ENCODE data around the gene APPL2. TPM values are rescaled to one million over a fixed set of nuclear protein-coding genes. Genes with fewer than 3 reads are reported as not detected.
A peak's percentile ranks its signal among the peaks of the same experiment; 100 is the strongest.
"Not testable (repeated sequence)": the region's sequence is repeated elsewhere in the genome, so short reads cannot be mapped to it uniquely, and the experiment has no call there.

Gene APPL2
- total RNA-seq, 1 experiment from 2014 or later, result 42.2 TPM

DNA sequence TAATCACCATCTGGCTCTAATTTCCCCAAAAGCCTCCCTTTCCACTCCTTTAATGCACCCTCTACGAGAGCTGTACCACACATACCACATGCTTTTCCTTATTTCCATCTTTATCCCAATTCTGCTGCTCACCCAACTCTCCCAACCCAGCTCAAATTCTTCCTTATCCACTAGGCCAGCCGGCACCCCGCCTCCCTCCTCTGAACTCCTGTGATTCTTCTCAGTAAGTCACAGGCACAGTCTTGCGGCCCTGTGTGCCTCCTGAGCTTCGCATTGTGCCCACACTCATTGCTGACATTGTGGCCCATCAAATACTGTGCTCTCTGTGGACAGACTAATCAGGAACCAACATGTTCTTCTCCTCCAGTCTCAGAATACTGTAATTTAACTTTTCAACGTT, 45.4 kb downstream of the APPL2 start:
- Histone ChIP-seq H3K9me3 (ENCODE audit: low read length) (no peaks in the 10 kb centered on the region), H3K4me3 (ENCODE audit: low read length) (no peak overlapping the region), H3F3A (ENCODE audit: low read length, unreplicated experiment) (no peaks in the 10 kb centered on the region), H4K20me1 (ENCODE audit: low read length) (no peaks in the 10 kb centered on the region), H3K36me3 (ENCODE audit: low read depth, low read length) (peaks cover 64% of the 10 kb centered on the region), H3K9ac (ENCODE audit: low read length) (no peak overlapping the region), H3K79me2 (ENCODE audit: low read length) (no peaks in the 10 kb centered on the region), H3K4me2 (ENCODE audit: low read length) (no peak overlapping the region), H2AFZ (ENCODE audit: low read length) (no peak overlapping the region), H3K9me2 (replicated peaks; ENCODE audit: low read length) (no peaks in the 10 kb centered on the region), H3K27me3 (ENCODE audit: low read length) (no peaks in the 10 kb centered on the region), H3K27ac (ENCODE audit: low read length) (no peak overlapping the region), H3K4me1 (ENCODE audit: insufficient read depth, low read length) (no peaks in the 10 kb centered on the region)
- DNase-seq, result no peak
- intact Hi-C loops (cut with micrococcal nuclease), result no loop called here
- no peak for TF ChIP-seq EZH2phosphoT487 (IDR thresholded peaks at IDR 0.05; ENCODE audit: borderline replicate concordance, low read length)
- no peak for TF ChIP-seq EZH2 (IDR thresholded peaks at IDR 0.05; ENCODE audit: low read length, unreplicated experiment)
- TF ChIP-seq, protein P1, sequence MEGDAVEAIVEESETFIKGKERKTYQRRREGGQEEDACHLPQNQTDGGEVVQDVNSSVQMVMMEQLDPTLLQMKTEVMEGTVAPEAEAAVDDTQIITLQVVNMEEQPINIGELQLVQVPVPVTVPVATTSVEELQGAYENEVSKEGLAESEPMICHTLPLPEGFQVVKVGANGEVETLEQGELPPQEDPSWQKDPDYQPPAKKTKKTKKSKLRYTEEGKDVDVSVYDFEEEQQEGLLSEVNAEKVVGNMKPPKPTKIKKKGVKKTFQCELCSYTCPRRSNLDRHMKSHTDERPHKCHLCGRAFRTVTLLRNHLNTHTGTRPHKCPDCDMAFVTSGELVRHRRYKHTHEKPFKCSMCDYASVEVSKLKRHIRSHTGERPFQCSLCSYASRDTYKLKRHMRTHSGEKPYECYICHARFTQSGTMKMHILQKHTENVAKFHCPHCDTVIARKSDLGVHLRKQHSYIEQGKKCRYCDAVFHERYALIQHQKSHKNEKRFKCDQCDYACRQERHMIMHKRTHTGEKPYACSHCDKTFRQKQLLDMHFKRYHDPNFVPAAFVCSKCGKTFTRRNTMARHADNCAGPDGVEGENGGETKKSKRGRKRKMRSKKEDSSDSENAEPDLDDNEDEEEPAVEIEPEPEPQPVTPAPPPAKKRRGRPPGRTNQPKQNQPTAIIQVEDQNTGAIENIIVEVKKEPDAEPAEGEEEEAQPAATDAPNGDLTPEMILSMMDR (conservative IDR thresholded peaks at IDR 0.05; ENCODE audit: low read depth, low read length), result no peak
- no TSS peak for BruUV-seq (replicated peaks)
- ChIA-PET POLR2A (ENCODE audit: unreplicated experiment) (no interaction called here), CTCF (no interaction called here)
- no peak for ATAC-seq

DNA sequence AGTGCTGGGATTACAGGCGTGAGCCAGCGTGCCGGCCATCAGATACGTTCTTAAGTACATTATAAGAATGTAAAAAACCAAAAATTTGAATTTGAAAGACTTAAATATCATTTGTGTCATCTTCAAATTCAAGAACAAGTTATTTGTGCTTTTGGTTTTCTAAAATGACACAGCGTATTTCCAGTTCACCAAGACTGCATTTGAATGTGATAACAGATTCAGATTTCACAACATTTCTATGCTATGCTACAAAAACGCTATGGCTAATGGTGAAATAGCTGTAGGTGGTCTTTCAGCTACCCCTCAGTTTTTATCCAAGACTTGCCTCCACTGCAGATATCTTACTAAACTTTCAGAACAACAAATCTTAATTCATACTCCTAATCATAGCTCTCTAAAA, 46.7 kb downstream of the APPL2 start:
- intact Hi-C loops (cut with micrococcal nuclease), result no loop called here
- CTCF ChIA-PET, result no interaction called here
- BruUV-seq (replicated peaks), result no TSS peak
- ATAC-seq (no peak), DNase-seq (no peak)
- Histone ChIP-seq H3K9me2 (replicated peaks; ENCODE audit: low read length) (no peaks in the 10 kb centered on the region), H3K27ac (ENCODE audit: low read length) (no peak overlapping the region), H2AFZ (ENCODE audit: low read length) (no peak overlapping the region), H3K9me3 (ENCODE audit: low read length) (no peaks in the 10 kb centered on the region), H3K36me3 (ENCODE audit: low read depth, low read length) (peaks cover 68% of the 10 kb centered on the region), H3K4me2 (ENCODE audit: low read length) (no peak overlapping the region), H3K27me3 (ENCODE audit: low read length) (no peaks in the 10 kb centered on the region), H3K4me1 (ENCODE audit: insufficient read depth, low read length) (peaks cover 6% of the 10 kb centered on the region), H3K9ac (ENCODE audit: low read length) (no peak overlapping the region), H3K4me3 (ENCODE audit: low read length) (no peak overlapping the region), H4K20me1 (ENCODE audit: low read length) (no peaks in the 10 kb centered on the region), H3K79me2 (ENCODE audit: low read length) (no peaks in the 10 kb centered on the region), H3F3A (ENCODE audit: low read length, unreplicated experiment) (no peaks in the 10 kb centered on the region)
- POLR2A ChIA-PET (ENCODE audit: unreplicated experiment), result interaction anchor here (0.6 kb wide), 1 partner anchor 53 kb away, joined by 4 read pairs; no protein-coding TSS in a partner anchor
- TF ChIP-seq EZH2phosphoT487 (IDR thresholded peaks at IDR 0.05; ENCODE audit: borderline replicate concordance, low read length) (no peak), EZH2 (IDR thresholded peaks at IDR 0.05; ENCODE audit: low read length, unreplicated experiment) (no peak)
- TF ChIP-seq, protein P1 (conservative IDR thresholded peaks at IDR 0.05; ENCODE audit: low read depth, low read length), result no peak

DNA sequence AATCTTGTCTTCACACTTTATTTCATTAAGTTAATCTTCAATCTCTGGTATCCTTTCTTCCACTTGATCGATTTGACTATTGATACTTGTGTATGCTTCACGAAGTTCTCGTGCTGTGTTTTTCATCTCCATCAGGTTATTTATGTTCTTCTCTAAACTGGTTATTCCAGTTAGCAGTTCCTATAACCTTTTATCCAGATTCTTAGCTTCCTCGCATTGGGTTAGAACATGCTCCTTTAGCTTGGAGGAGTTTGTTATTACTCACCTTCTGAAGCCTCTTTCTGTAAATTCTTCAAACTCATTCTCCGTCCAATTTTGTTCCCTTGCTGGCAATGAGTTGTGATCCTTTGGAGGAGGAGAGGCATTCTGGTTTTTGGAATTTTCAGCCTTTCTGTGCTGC, 52.0 kb downstream of the APPL2 start:
- H2AFZ ChIP-seq (ENCODE audit: low read length); H3K9ac ChIP-seq (ENCODE audit: low read length); H3K79me2 ChIP-seq (ENCODE audit: low read length); POLR2A ChIA-PET (ENCODE audit: unreplicated experiment); H3K4me1 ChIP-seq (ENCODE audit: insufficient read depth, low read length); BruUV-seq (replicated peaks); ATAC-seq; intact Hi-C loops (cut with micrococcal nuclease); H3K9me3 ChIP-seq (ENCODE audit: low read length); H3K27me3 ChIP-seq (ENCODE audit: low read length); H3K9me2 ChIP-seq (replicated peaks; ENCODE audit: low read length); H3K4me3 ChIP-seq (ENCODE audit: low read length); CTCF ChIA-PET; H4K20me1 ChIP-seq (ENCODE audit: low read length); H3F3A ChIP-seq (ENCODE audit: low read length, unreplicated experiment): not testable (repeated sequence)
- Histone ChIP-seq H3K4me2 (ENCODE audit: low read length) (peak overlapping the region; percentile 20; the same call in 1 of the 2 replicates), H3K36me3 (ENCODE audit: low read depth, low read length) (peaks cover 37% of the 10 kb centered on the region), H3K27ac (ENCODE audit: low read length) (peak overlapping the region; percentile 20)
- DNase-seq, result peak; percentile 63

DNA sequence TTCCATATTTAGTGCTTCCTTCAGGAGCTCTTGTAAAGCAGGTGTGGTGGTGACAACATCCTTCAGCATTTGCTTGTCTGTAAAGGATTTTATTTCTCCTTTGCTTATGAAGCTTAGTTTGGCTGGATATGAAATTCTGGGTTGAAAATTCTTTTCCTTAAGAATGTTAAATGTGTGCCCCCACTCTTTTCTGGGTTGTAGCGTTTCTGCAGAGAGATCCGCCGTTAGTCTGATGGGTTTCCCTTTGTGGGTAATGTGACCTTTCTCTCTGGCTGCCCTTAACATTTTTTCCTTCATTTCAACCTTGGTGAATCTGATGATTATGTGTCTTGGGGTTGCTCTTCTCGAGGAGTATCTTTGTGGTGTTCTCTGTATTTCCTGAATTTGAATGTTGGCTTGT, 52.6 kb downstream of the APPL2 start:
- DNase-seq; H3K4me2 ChIP-seq (ENCODE audit: low read length); H3K27ac ChIP-seq (ENCODE audit: low read length); H3K9me3 ChIP-seq (ENCODE audit: low read length); H3K4me1 ChIP-seq (ENCODE audit: insufficient read depth, low read length); H3K4me3 ChIP-seq (ENCODE audit: low read length); H3F3A ChIP-seq (ENCODE audit: low read length, unreplicated experiment); CTCF ChIA-PET; intact Hi-C loops (cut with micrococcal nuclease); H4K20me1 ChIP-seq (ENCODE audit: low read length); H3K27me3 ChIP-seq (ENCODE audit: low read length); BruUV-seq (replicated peaks); H2AFZ ChIP-seq (ENCODE audit: low read length); H3K9me2 ChIP-seq (replicated peaks; ENCODE audit: low read length); H3K79me2 ChIP-seq (ENCODE audit: low read length); H3K9ac ChIP-seq (ENCODE audit: low read length); POLR2A ChIA-PET (ENCODE audit: unreplicated experiment); ATAC-seq: not testable (repeated sequence)
- peaks cover 33% of the 10 kb centered on the region for H3K36me3 ChIP-seq (ENCODE audit: low read depth, low read length)

DNA sequence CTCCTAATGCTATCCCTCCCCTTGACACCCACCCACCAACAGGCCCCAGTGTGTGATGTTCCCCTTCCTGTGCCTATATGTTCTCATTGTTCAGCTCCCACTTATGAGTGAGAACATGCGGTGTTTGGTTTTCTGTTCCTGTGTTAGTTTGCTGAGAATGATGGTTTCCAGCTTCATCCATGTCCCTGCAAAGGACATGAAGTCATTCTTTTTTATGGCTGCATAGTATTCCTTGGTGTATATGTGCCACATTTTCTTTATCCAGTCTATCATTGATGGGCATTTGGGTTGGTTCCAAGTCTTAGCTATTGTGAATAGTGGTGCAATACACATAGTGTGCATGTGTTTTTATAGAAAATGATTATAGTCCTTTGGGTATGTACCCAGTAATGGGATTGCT, 56.9 kb downstream of the APPL2 start:
- H3K4me2 ChIP-seq (ENCODE audit: low read length); H3K9me2 ChIP-seq (replicated peaks; ENCODE audit: low read length); H3K9me3 ChIP-seq (ENCODE audit: low read length); BruUV-seq (replicated peaks); H3K27ac ChIP-seq (ENCODE audit: low read length); H4K20me1 ChIP-seq (ENCODE audit: low read length); POLR2A ChIA-PET (ENCODE audit: unreplicated experiment); ATAC-seq; intact Hi-C loops (cut with micrococcal nuclease); H3K4me1 ChIP-seq (ENCODE audit: insufficient read depth, low read length); H3K9ac ChIP-seq (ENCODE audit: low read length); H3K27me3 ChIP-seq (ENCODE audit: low read length); CTCF ChIA-PET; H2AFZ ChIP-seq (ENCODE audit: low read length); H3K4me3 ChIP-seq (ENCODE audit: low read length); H3K79me2 ChIP-seq (ENCODE audit: low read length); H3F3A ChIP-seq (ENCODE audit: low read length, unreplicated experiment); DNase-seq: not testable (repeated sequence)
- peaks cover 13% of the 10 kb centered on the region; the same call in 1 of the 2 replicates for H3K36me3 ChIP-seq (ENCODE audit: low read depth, low read length)
